Thyroid gland (tissue), 4 donors: ENCODE data around the gene TFR2. TPM values are rescaled to one million over a fixed set of nuclear protein-coding genes. Genes with fewer than 3 reads are reported as not detected.

Source experiments
- DNase-seq, 2 donors: peaks; one replicate each; pipeline ENCODE4 v3.0.0-alpha.2; 2019
- H3K27ac ChIP-seq, 3 donors: fragments of 200-600 bp; sonication (generic); 1 replicate in 2 of 3; 2 replicates in 1 of 3; pipeline ENCODE4 v1.5.1; 2016 to 2019; ENCODE audit warnings: mild to moderate bottlenecking in 1 of 3, moderate library complexity in 1 of 3
- H3K27me3 ChIP-seq: fragments of 200-600 bp; sonication (generic); one replicate; pipeline ENCODE4 v1.5.1; 2019
- H3K36me3 ChIP-seq, 2 donors: fragments of 200-600 bp; sonication (generic); one replicate each; pipeline ENCODE4 v1.5.1; 2016 to 2019
- H3K4me1 ChIP-seq, 2 donors: fragments of 200-600 bp; sonication (generic); one replicate each; pipeline ENCODE4 v1.5.1; 2017 to 2019
- H3K4me3 ChIP-seq, 3 donors: fragments of 200-600 bp; sonication (generic); replicated peaks in 1 of 3; 1 replicate in 2 of 3; 2 replicates in 1 of 3; pipeline ENCODE4 v1.5.1; 2016; ENCODE audit warnings: mild to moderate bottlenecking in 1 of 3
- H3K9me3 ChIP-seq: fragments of 200-600 bp; sonication (generic); one replicate; pipeline ENCODE4 v1.5.1; 2017
- CTCF ChIP-seq, 6 experiments: fragments of 200-600 bp in 3 of 6; fragments of 450-650 bp in 3 of 6; sonication (generic) in 3 of 6; IDR thresholded peaks; one replicate each; pipeline ENCODE4 v1.5.1; 2016 to 2019; ENCODE audit warnings: antibody characterized with exemption in 6 of 6, mild to moderate bottlenecking in 2 of 6, inconsistent platforms in 1 of 6, moderate library complexity in 1 of 6
- POLR2A ChIP-seq, 2 donors: fragments of 450-650 bp; IDR thresholded peaks; one replicate each; pipeline ENCODE4 v1.6.1; 2017; ENCODE audit warnings: antibody characterized with exemption in 2 of 2, mild to moderate bottlenecking in 2 of 2, moderate library complexity in 1 of 2
- whole genome bisulfite sequencing, 2 donors: methylation state at CpG; one replicate each; pipeline ENCODE4 v1.1.5; 2017; 5-methylcytosine and 5-hydroxymethylcytosine counted together
- intact Hi-C: fragments of 100-400 bp; cut with DNase I; formaldehyde crosslinking; loops from one replicate; pipeline ENCODE4 v1.15.1; 2023
- total RNA-seq, 4 donors: library from RNA; depleted of rRNA; stranded (reverse); fragments of >200 nt; gene quantifications; one replicate each; pipeline ENCODE4 v1.2.3, GENCODE V29; 2016

TFR2 gene
- total RNA-seq, 4 donors from 2014 or later, result 0.22 to 0.27 TPM; not detected in 2

- 1% methylated on average over 31 to 39 of the region's 61 CpGs for WGBS, 2 donors
- H3K36me3 ChIP-seq, result peaks cover 14% of the 10 kb centered on the region in 2 donors
- peaks cover 36 to 37% of the 10 kb centered on the region in 2 donors for H3K4me1 ChIP-seq
- TF ChIP-seq POLR2A (IDR thresholded peaks at IDR 0.05) (peak; percentile 94 to 95), CTCF (IDR thresholded peaks at IDR 0.05) (peak in 1 of 6 experiments; percentile 17)
- H3K27ac ChIP-seq, result peak within 1 kb of the TSS; percentile 97 to 98 (median 98)
- peak within 1 kb of the TSS; percentile 63 to 96 (median 68) for H3K4me3 ChIP-seq
- H3K9me3 ChIP-seq, result no peaks in the 10 kb centered on the region
- intact Hi-C loops, result no loop called here
- H3K27me3 ChIP-seq, result no peaks in the 10 kb centered on the region
- peak; percentile 73 to 77 for DNase-seq
These were observed 55.7 kb downstream of the TFR2 start, which contains the start of gene LRCH4 for GRCh38 chr7:100585511-100586265. LRCH4 (minus strand) TSS chr7:100586129; CDS start chr7:100586100, 29 bp downstream.

- TF ChIP-seq POLR2A (IDR thresholded peaks at IDR 0.05), result no peak
- TF ChIP-seq CTCF (IDR thresholded peaks at IDR 0.05), result no peak
- intact Hi-C loops, result no loop called here
- peak; percentile 86 to 88 for DNase-seq
- Histone ChIP-seq H3K9me3 (no peaks in the 10 kb centered on the region), H3K27ac (peak overlapping the region; percentile 97 to 98 (median 98)), H3K4me3 (peak overlapping the region; percentile 46 to 96 (median 68)), H3K4me1 (peaks cover 36 to 37% of the 10 kb centered on the region in 2 donors), H3K27me3 (no peaks in the 10 kb centered on the region), H3K36me3 (peaks cover 16 to 22% of the 10 kb centered on the region in 2 donors)
- WGBS, 2 donors, result 2% methylated on average over 18 to 20 of the region's 20 CpGs
These were observed 56.5 kb downstream of the TFR2 start for GRCh38 chr7:100584683-100585510.

GRCh38 chr7:100584054-100584682 lies 57.2 kb downstream of the TFR2 start:
- TF ChIP-seq CTCF (IDR thresholded peaks at IDR 0.05) (no peak), POLR2A (IDR thresholded peaks at IDR 0.05) (no peak)
- peak in 1 of 2 donors; percentile 55 for DNase-seq
- H3K36me3 ChIP-seq, result peaks cover 21 to 26% of the 10 kb centered on the region in 2 donors
- H3K4me3 ChIP-seq, result peak overlapping the region in 1 of 3 donors; percentile 96
- peaks cover 36 to 37% of the 10 kb centered on the region in 2 donors for H3K4me1 ChIP-seq
- WGBS, 2 donors, result 35% methylated on average over 15 of the region's 15 CpGs
- peak overlapping the region; percentile 97 to 98 (median 98) for H3K27ac ChIP-seq
- H3K9me3 ChIP-seq, result no peaks in the 10 kb centered on the region
- no peaks in the 10 kb centered on the region for H3K27me3 ChIP-seq
- intact Hi-C loops, result no loop called here

- Histone ChIP-seq H3K27me3 (no peaks in the 10 kb centered on the region), H3K9me3 (no peaks in the 10 kb centered on the region), H3K4me3 (peak overlapping the region in 1 of 3 donors; percentile 96), H3K27ac (peak overlapping the region; percentile 97 to 98 (median 98)), H3K4me1 (peaks cover 36 to 37% of the 10 kb centered on the region in 2 donors), H3K36me3 (peaks cover 28 to 34% of the 10 kb centered on the region in 2 donors)
- intact Hi-C loops, result no loop called here
- TF ChIP-seq POLR2A (IDR thresholded peaks at IDR 0.05) (no peak), CTCF (IDR thresholded peaks at IDR 0.05) (no peak)
- 39 to 47% methylated on average over 16 to 22 of the region's 23 CpGs for WGBS, 2 donors
- DNase-seq, result peak; percentile 81 to 83
These were observed 58.0 kb downstream of the TFR2 start for GRCh38 chr7:100583132-100584053.
